ENCODE data around the gene MBD5.

GRCh38 chr2:148531235-148531634 lies 510.3 kb downstream of the MBD5 start:
- TF ChIP-seq, protein P1, sequence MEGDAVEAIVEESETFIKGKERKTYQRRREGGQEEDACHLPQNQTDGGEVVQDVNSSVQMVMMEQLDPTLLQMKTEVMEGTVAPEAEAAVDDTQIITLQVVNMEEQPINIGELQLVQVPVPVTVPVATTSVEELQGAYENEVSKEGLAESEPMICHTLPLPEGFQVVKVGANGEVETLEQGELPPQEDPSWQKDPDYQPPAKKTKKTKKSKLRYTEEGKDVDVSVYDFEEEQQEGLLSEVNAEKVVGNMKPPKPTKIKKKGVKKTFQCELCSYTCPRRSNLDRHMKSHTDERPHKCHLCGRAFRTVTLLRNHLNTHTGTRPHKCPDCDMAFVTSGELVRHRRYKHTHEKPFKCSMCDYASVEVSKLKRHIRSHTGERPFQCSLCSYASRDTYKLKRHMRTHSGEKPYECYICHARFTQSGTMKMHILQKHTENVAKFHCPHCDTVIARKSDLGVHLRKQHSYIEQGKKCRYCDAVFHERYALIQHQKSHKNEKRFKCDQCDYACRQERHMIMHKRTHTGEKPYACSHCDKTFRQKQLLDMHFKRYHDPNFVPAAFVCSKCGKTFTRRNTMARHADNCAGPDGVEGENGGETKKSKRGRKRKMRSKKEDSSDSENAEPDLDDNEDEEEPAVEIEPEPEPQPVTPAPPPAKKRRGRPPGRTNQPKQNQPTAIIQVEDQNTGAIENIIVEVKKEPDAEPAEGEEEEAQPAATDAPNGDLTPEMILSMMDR (IDR thresholded peaks at IDR 0.05) = no peak
- TF ChIP-seq EZH2 (IDR thresholded peaks at IDR 0.05) = no peak
- no peak for TF ChIP-seq EZH2phosphoT487 (IDR thresholded peaks at IDR 0.05)

All from neural progenitor cell (in vitro differentiated cells).